ENCODE data around the gene ARHGEF33. TPM values are rescaled to one million over a fixed set of nuclear protein-coding genes. Genes with fewer than 3 reads are reported as not detected.

Gene ARHGEF33
- total and polyA plus RNA-seq, 2 of the 8 experiments (the other 6 are each of a cell fraction or from before 2014, with no cell fraction given) = 0.09 to 0.95 TPM

DNA sequence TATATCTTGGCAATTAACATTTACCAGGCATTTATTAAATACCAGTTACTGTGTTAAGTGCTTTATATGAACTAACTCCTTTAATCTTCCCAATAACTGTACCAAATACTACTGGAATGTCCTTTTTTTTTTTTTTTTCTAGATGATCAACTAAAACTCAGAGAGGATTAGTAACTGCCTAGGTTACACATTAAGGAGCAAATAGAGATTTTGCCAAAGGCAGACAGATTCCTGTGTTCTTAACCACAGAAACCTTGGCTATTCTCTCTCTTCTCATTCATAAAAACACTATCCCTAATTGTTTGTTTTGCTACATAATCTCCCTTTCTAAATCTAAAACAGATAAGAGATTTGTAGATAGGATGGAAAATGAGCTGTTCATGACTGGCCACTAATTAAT lies 27.2 kb upstream of the ARHGEF33 start:
- H4K5ac ChIP-seq (ENCODE audit: insufficient read length, low read depth, low read length) = no peak overlapping the region
- H2BK15ac ChIP-seq (ENCODE audit: low read length) = no peak overlapping the region
- H4K20me1 ChIP-seq (replicated peaks in 1 of 2; ENCODE audit: control insufficient read depth in 1 of 2, insufficient read depth in 2 of 2, low read length in 2 of 2) = no peaks in the 10 kb centered on the region
- H3K56ac ChIP-seq (replicated peaks; ENCODE audit: insufficient read length, low read depth, low read length) = no peak overlapping the region
- H3K18ac ChIP-seq (ENCODE audit: extremely low read depth, low read length) = no peak overlapping the region
- H3K4me2 ChIP-seq (ENCODE audit: insufficient read depth in 1 of 2, low read depth in 2 of 2, low read length in 2 of 2) = no peak overlapping the region
- H2AFZ ChIP-seq (ENCODE audit: low read length) = no peak overlapping the region
- no peaks in the 10 kb centered on the region for H3K27me3 ChIP-seq (replicated peaks in 1 of 4; ENCODE audit: control insufficient read depth in 3 of 4, extremely low read depth in 1 of 4, insufficient read depth in 3 of 4, low read length in 3 of 4)
- FAIRE-seq (no peak), DNase-seq (ENCODE audit: low read depth in 1 of 2, low spot score in 2 of 2) (no peak)
- no peaks in the 10 kb centered on the region; the same call in 1 of the 2 replicates for H3K23me2 ChIP-seq (ENCODE audit: low read depth, low read length)
- no peak overlapping the region for H2BK5ac ChIP-seq (ENCODE audit: low read depth, low read length)
- H3K4me1 ChIP-seq (replicated peaks in 1 of 4; ENCODE audit: control insufficient read depth in 3 of 4, insufficient read depth in 4 of 4, low read length in 3 of 4) = no peaks in the 10 kb centered on the region
- no peak overlapping the region for H3K4me3 ChIP-seq (ENCODE audit: extremely low read depth in 1 of 4, insufficient read depth in 2 of 4, low read depth in 3 of 4, low read length in 4 of 4)
- H2BK20ac ChIP-seq (ENCODE audit: low read length) = no peak overlapping the region
- CTCF ChIA-PET (ENCODE audit: partially characterized antibody) = no interaction called here
- no peaks in the 10 kb centered on the region for H3K9me3 ChIP-seq (ENCODE audit: insufficient read depth in 2 of 2, low read depth in 1 of 2, low read length in 1 of 2)
- no peak overlapping the region for H4K91ac ChIP-seq (replicated peaks; ENCODE audit: insufficient read length, low read length)
- no peaks in the 10 kb centered on the region for H3K79me2 ChIP-seq (ENCODE audit: control insufficient read depth in 1 of 2, insufficient read depth in 2 of 2, low read length in 2 of 2)
- no peaks in the 10 kb centered on the region for H3K79me1 ChIP-seq (ENCODE audit: low read depth, low read length)
- H3K9ac ChIP-seq (replicated peaks in 1 of 4; ENCODE audit: extremely low read depth in 1 of 4, low read depth in 3 of 4, low read length in 3 of 4) = no peak overlapping the region
- no peak overlapping the region for H3K4ac ChIP-seq (replicated peaks; ENCODE audit: insufficient read length, low read depth, low read length)
- no peak overlapping the region for H2BK12ac ChIP-seq (ENCODE audit: low read depth, low read length)
- H2BK120ac ChIP-seq (replicated peaks; ENCODE audit: low read depth, low read length) = no peak overlapping the region
- H3K14ac ChIP-seq (ENCODE audit: insufficient read length) = no peak overlapping the region
- no peak overlapping the region for H4K8ac ChIP-seq (ENCODE audit: extremely low read depth, insufficient read depth, low read length)
- H3K36me3 ChIP-seq (ENCODE audit: control insufficient read depth in 2 of 4, insufficient read depth in 4 of 4, low read length in 3 of 4) = peaks cover 6 to 38% (median 30%) of the 10 kb centered on the region in 4 experiments
- H3K27ac ChIP-seq (ENCODE audit: low read depth, low read length) = no peak overlapping the region
- no peak overlapping the region for H2AK5ac ChIP-seq (ENCODE audit: low read depth, low read length)
- H3K23ac ChIP-seq (ENCODE audit: insufficient read length) = no peak overlapping the region
- POLR2A ChIA-PET (ENCODE audit: partially characterized antibody) = no interaction called here
- TF ChIP-seq EGR1 (IDR thresholded peaks at IDR 0.05; ENCODE audit: borderline replicate concordance, low read depth, low read length) = no peak
- no peak for TF ChIP-seq TAF1 (IDR thresholded peaks at IDR 0.05; ENCODE audit: low read depth, low read length)
- TF ChIP-seq CTBP2 (IDR thresholded peaks at IDR 0.05; ENCODE audit: borderline replicate concordance, insufficient read depth, insufficient read length, low read length) = no peak
- TF ChIP-seq GTF2F1 (IDR thresholded peaks at IDR 0.05; ENCODE audit: borderline replicate concordance, low read depth, low read length) = no peak
- no peak for TF ChIP-seq EZH2 (IDR thresholded peaks at IDR 0.05; ENCODE audit: low read depth, low read length, severe bottlenecking)
- no peak for TF ChIP-seq KDM1A (IDR thresholded peaks at IDR 0.05; ENCODE audit: borderline replicate concordance, low read length)
- TF ChIP-seq, protein P1, sequence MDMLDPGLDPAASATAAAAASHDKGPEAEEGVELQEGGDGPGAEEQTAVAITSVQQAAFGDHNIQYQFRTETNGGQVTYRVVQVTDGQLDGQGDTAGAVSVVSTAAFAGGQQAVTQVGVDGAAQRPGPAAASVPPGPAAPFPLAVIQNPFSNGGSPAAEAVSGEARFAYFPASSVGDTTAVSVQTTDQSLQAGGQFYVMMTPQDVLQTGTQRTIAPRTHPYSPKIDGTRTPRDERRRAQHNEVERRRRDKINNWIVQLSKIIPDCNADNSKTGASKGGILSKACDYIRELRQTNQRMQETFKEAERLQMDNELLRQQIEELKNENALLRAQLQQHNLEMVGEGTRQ (IDR thresholded peaks at IDR 0.05; ENCODE audit: low read length) = no peak
- TF ChIP-seq FOSL1 (IDR thresholded peaks at IDR 0.05; ENCODE audit: insufficient read depth, low read depth, low read length) = no peak
- TF ChIP-seq JUND (IDR thresholded peaks at IDR 0.05; ENCODE audit: low read length) = no peak
- TF ChIP-seq SP2 (IDR thresholded peaks at IDR 0.05; ENCODE audit: low read length) = no peak
- TF ChIP-seq RNF2 (IDR thresholded peaks at IDR 0.05; ENCODE audit: borderline replicate concordance, low read depth, low read length, missing control alignments, poor library complexity, severe bottlenecking) = no peak
- TF ChIP-seq BACH1 (IDR thresholded peaks at IDR 0.05; ENCODE audit: low read length) = no peak
- TF ChIP-seq POU5F1 (IDR thresholded peaks at IDR 0.05; ENCODE audit: low read depth, low read length) = no peak
- TF ChIP-seq MAFK (IDR thresholded peaks at IDR 0.05; ENCODE audit: low read depth, low read length) = no peak
- TF ChIP-seq SRF (IDR thresholded peaks at IDR 0.05; ENCODE audit: low read depth, low read length) = no peak
